Activated T-cell treated with anti-CD3 and anti-CD28 coated beads, Interleukin-2, amount 50 U/mL, for 72 hours (primary cell): Measurements from ENCODE around the gene ANO10. TPM values are rescaled to one million over a fixed set of nuclear protein-coding genes. Genes with fewer than 3 reads are reported as not detected.

ENCODE experiments used
- ATAC-seq, 2 donors: fragments of 150-1000 bp; cut with Tn5 transposase; replicated peaks in 1 of 2; 2 replicates each; pipeline ENCODE4 v1.10.0; 2021; ENCODE audit warnings: moderate library complexity in 2 of 2, mild to moderate bottlenecking in 1 of 2
- DNase-seq, 2 donors: peaks; one replicate each; pipeline ENCODE4 v3.0.0; 2021 to 2022; ENCODE audit warnings: mixed read lengths in 1 of 2
- H3K27ac Mint-ChIP-seq: one replicate; pipeline ENCODE4 v1.8.0; 2022; ENCODE audit warnings: mild to moderate bottlenecking, moderate library complexity, mixed read lengths
- H3K27me3 Mint-ChIP-seq: one replicate; pipeline ENCODE4 v1.8.0; 2022; ENCODE audit warnings: low read depth, mixed read lengths
- H3K36me3 Mint-ChIP-seq, 2 donors: one replicate each; pipeline ENCODE4 v1.8.0; 2022; ENCODE audit warnings: mixed read lengths in 2 of 2, mild to moderate bottlenecking in 1 of 2; ENCODE audit not compliant: insufficient read depth in 2 of 2
- H3K4me1 Mint-ChIP-seq: one replicate; pipeline ENCODE4 v1.8.0; 2022; ENCODE audit warnings: low read depth, mixed read lengths
- H3K4me3 Mint-ChIP-seq, 2 donors: one replicate each; pipeline ENCODE4 v1.8.0; 2022; ENCODE audit warnings: mild to moderate bottlenecking in 2 of 2, mixed read lengths in 2 of 2, moderate library complexity in 2 of 2
- H3K9me3 Mint-ChIP-seq, 2 donors: one replicate each; pipeline ENCODE4 v1.8.0; 2022; ENCODE audit warnings: mixed read lengths in 2 of 2
- total RNA-seq, 2 donors: library from RNA; stranded (reverse); gene quantifications; one replicate each; pipeline ENCODE4 v1.2.3, GENCODE V29; 2022

Gene ANO10
- total RNA-seq, 2 donors from 2014 or later: 10.7 to 11.8 TPM

DNA sequence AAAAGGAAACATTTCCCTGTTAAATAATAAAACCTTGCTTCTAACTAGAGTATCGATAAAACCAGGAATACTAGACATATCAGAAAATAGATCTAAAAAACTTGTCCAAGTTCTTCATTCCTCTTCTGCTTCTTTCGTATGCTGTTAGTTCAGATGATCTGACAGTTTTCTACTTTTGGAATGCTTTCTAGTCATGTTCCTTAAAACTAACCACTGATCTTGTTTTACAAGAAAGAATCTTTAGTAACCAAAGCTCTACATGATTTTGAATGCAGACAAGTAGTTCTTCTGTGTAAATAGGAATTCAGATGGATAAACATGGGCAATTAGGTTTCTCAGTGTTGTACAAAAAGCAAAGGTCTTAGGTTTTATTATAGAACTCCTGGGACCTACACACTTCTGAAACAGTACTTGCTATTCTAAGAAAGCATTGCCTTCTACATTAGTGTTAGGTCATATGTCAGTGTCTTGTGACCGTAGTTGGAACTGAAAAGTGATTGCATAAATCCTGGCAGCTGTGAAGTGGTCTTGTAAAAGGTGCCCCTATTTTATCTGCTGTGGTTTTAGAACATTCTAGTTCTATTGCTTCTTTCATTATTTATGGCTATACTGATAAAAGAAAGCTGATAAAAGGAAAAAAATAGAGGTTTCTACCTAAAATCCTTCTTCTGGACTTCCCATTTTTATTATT lies 294.8 kb downstream of the ANO10 start:
- Mint-ChIP-seq H3K4me1 (peaks cover 60% of the 10 kb centered on the region), H3K27me3 (no peaks in the 10 kb centered on the region), H3K9me3 (no peaks in the 10 kb centered on the region), H3K36me3 (peaks cover 1 to 20% of the 10 kb centered on the region in 2 donors), H3K4me3 (peak overlapping the region in 1 of 2 donors; percentile 76), H3K27ac (peak overlapping the region; percentile 96)
- ATAC-seq (peak; percentile 41 to 52), DNase-seq (no peak)

DNA sequence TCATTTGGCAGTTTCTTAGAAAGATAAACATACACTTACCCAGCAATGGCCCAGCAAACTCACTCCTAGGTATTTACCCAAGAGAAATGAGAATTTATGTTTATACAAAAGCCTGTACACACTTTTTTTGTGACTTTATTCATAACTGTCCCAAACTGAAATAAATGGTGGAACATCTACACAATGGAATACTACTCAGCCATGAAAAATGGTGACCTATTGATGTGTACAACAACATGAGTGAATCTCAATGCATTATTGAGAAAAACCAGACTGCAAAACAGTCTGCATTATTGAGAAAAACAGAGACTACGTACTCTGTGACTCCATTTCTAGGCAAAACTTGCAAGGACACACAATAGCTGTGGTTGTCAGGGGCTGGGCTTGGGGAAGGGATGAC lies 298.3 kb downstream of the ANO10 start:
- H3K9me3 Mint-ChIP-seq: no peaks in the 10 kb centered on the region
- H3K4me3 Mint-ChIP-seq: no peak overlapping the region
- no peak overlapping the region for H3K27ac Mint-ChIP-seq
- peaks cover 2 to 13% of the 10 kb centered on the region in 2 donors for H3K36me3 Mint-ChIP-seq
- ATAC-seq (no peak), DNase-seq (no peak)
- peaks cover 77% of the 10 kb centered on the region for H3K4me1 Mint-ChIP-seq
- no peaks in the 10 kb centered on the region for H3K27me3 Mint-ChIP-seq

DNA sequence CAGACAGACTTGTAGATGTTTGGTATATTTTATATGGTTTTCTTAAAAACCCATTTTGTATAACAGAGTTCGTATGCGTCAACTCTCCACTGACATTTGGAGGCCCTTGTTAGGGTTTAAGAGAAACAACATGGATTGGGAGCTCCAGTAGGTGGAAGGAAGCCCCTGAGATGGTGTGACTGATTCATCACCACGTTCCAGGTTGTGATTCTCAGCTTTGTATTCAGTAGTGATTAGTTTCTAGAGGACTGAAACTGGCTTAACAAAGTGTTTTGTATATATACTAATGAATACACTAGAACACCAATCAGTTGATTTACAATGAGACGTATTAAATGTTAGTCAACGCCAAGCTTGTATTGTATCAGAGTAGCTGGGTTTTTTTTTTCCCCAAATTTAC lies 301.5 kb downstream of the ANO10 start:
- peak overlapping the region in 1 of 2 donors; percentile 63 for H3K4me3 Mint-ChIP-seq
- DNase-seq (no peak), ATAC-seq (no peak)
- H3K36me3 Mint-ChIP-seq: peaks cover 2 to 18% of the 10 kb centered on the region in 2 donors
- H3K9me3 Mint-ChIP-seq: no peaks in the 10 kb centered on the region
- peak overlapping the region; percentile 95 for H3K27ac Mint-ChIP-seq
- peaks cover 72% of the 10 kb centered on the region for H3K4me1 Mint-ChIP-seq
- no peaks in the 10 kb centered on the region for H3K27me3 Mint-ChIP-seq

DNA sequence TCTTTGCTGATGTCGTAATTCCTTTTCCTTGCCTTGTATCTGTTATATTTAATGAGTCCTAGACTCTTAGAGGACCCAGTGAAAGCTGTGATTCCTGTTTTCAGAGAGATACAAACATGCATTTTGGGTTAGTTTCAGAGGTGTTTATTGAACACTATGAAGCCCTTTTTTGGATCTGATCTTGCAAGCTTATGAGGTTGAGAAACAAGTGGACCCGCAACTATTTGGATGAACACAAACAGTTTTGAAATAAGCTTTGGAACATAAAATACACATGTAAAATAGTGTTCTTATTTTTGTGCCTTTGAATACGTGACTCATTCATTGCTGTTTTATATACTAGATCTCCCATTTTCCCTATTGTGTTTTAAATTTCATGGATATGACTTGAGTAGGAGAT lies 302.0 kb downstream of the ANO10 start:
- Mint-ChIP-seq H3K27ac (peak overlapping the region; percentile 95), H3K27me3 (no peaks in the 10 kb centered on the region), H3K9me3 (no peaks in the 10 kb centered on the region), H3K36me3 (peaks cover 2 to 18% of the 10 kb centered on the region in 2 donors), H3K4me1 (peaks cover 72% of the 10 kb centered on the region), H3K4me3 (peak overlapping the region in 1 of 2 donors; percentile 63)
- DNase-seq (no peak), ATAC-seq (no peak)

DNA sequence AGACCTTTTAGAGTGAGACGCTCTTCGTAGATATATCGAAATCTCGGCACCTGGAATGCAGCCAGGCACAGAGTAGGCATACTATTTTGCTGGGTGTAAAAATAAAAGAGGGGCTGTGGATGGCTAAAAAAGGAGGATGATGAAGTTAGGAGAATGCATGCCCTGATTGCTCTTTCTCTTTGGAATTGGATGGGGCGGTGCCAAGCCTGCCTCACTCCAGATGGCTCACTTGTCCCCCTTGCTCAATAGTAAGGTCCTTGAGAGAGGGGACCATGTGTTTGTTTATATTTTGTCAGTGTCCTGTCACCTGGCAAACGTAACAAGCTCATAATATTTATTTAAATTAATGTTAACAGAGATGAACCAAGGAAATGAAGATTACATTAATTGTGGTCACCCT lies 302.4 kb downstream of the ANO10 start:
- H3K27ac Mint-ChIP-seq: peak overlapping the region; percentile 95
- ATAC-seq (no peak), DNase-seq (no peak)
- no peaks in the 10 kb centered on the region for H3K9me3 Mint-ChIP-seq
- H3K27me3 Mint-ChIP-seq: no peaks in the 10 kb centered on the region
- H3K4me1 Mint-ChIP-seq: peaks cover 70% of the 10 kb centered on the region
- peaks cover 2 to 18% of the 10 kb centered on the region in 2 donors for H3K36me3 Mint-ChIP-seq
- no peak overlapping the region for H3K4me3 Mint-ChIP-seq

DNA sequence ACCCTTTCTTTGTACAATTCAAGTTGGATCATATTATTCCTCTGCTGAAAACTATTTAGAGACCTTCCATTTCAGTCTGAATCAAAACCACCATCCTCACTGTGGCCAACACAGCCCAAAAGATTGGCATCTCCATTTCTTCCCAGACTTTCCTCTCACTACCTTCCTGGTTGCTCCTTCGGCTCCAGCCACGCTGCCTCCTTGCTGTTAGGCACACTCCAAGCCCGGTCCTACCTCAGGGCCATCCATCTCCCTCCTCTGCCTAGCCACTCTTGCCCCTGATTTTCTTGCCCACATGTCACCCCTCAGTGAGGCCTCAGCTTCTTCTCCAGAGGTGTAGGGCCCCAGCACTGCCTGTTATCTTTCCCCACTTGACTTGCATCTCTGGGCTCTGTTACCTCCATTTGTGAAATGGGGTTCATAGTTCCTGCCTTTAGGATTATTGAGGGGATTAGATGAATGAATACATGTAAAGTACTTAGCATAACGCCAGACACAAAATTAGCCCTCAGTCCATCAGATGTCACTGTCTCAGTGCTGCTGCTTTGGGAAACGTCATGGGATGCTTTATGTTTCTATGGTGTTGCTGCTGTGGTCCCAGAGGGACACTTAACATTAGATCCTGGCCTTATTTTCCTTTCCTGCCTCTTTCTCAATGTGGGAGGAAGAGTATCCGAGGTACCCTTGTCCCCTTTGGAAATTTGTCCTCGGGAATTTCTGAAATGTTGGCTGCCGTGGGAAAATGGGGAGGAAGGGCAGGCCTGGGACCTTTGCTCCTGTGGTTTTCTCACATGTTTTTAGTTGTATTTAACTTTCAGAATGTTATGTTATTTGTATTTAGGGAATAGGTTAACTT lies 304.1 kb downstream of the ANO10 start:
- Mint-ChIP-seq H3K4me1 (peaks cover 69% of the 10 kb centered on the region), H3K4me3 (peak overlapping the region; percentile 1 to 25), H3K27ac (peak overlapping the region; percentile 75), H3K36me3 (peaks cover 3 to 15% of the 10 kb centered on the region in 2 donors), H3K9me3 (no peaks in the 10 kb centered on the region), H3K27me3 (no peaks in the 10 kb centered on the region)
- DNase-seq (no peak), ATAC-seq (no peak)

DNA sequence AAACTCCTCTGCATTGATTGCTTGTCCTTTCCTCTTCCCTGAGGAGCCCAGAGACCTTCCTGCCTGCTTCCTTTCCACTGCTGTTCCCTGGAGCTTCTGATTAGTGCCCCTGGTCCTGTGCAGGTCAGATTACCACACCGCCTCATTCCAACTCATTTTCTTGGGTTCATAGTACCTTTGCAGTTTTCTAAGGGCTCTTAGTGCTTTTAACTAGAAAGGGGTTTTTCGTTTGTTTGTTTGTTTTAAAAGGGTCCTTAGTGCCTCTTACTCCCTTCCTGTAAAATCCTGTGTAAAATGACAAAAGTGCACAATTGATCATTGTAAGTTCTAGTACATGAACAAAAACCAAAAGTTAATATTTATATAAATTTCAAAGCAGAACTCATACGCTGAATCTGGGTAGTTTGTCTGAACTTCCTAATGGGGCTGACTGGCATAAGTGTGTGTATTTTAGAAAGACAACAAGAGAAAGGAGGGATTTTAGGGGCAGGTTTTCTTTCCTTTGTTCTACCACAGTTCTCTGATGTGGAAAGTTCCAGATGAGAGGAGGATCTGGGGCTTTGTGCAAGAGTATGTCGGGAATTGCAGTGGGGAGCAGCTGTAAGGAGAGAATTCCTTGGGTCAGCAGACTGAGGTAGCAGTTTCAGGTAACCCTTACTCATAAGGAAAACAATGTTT lies 304.9 kb downstream of the ANO10 start:
- H3K4me1 Mint-ChIP-seq: peaks cover 73% of the 10 kb centered on the region
- no peaks in the 10 kb centered on the region for H3K27me3 Mint-ChIP-seq
- ATAC-seq (no peak), DNase-seq (no peak)
- H3K36me3 Mint-ChIP-seq: peaks cover 5 to 17% of the 10 kb centered on the region in 2 donors
- peak overlapping the region; percentile 75 for H3K27ac Mint-ChIP-seq
- no peak overlapping the region for H3K4me3 Mint-ChIP-seq
- no peaks in the 10 kb centered on the region for H3K9me3 Mint-ChIP-seq

Other genes with a start within 250 kb of the ANO10 start
- 10 to 100 TPM; 18.9 to 19.8 TPM for gene ABHD5, start 68.9 kb upstream of the ANO10 start, total RNA-seq